IMR-90 (cell line): ENCODE results near the gene MAGI2. TPM values are rescaled to one million over a fixed set of nuclear protein-coding genes. Genes with fewer than 3 reads are reported as not detected.

Experiments
- ATAC-seq: fragments of 200-7000 bp; cut with Tn5 transposase; 2 replicates; pipeline ENCODE4 v1.9.1; 2020; ENCODE audit warnings: low read depth, mild to moderate bottlenecking, moderate library complexity
- BruUV-seq: library from RNA; stranded (reverse); fragments of 400-500 nt; replicated peaks from 2 replicates; lab custom pipeline; 2021; lab: Mats Ljungman, UMichigan
- CTCF ChIA-PET: fragments of 300-600 bp; formaldehyde crosslinking; extraction: SDS; loops from one replicate; lab custom pipeline; 2021; ENCODE audit warnings: antibody characterized with exemption; lab: Yijun Ruan, JAX
- POLR2A ChIA-PET: fragments of 300-600 bp; sonication (Branson Sonifier 250); formaldehyde crosslinking; loops from one replicate; lab custom pipeline; 2022; ENCODE audit warnings: antibody characterized with exemption; ENCODE audit not compliant: unreplicated experiment; lab: Charles Lee
- DNase-seq: peaks from one replicate; pipeline ENCODE4 v3.0.0; 2013
- H2AFZ ChIP-seq: replicated peaks from 2 replicates; pipeline ENCODE3; 2013; ENCODE audit warnings: low read length, mild to moderate bottlenecking; ENCODE audit not compliant: poor library complexity
- H2AK5ac ChIP-seq: 2 replicates; pipeline ENCODE4 v1.6.1; 2013; ENCODE audit warnings: low read depth, low read length, inconsistent platforms
- H2AK9ac ChIP-seq: replicated peaks from 2 replicates; pipeline ENCODE3; 2013; ENCODE audit warnings: mild to moderate bottlenecking, low read depth, low read length, moderate library complexity; ENCODE audit not compliant: poor library complexity
- H2BK120ac ChIP-seq: 2 replicates; pipeline ENCODE4 v1.6.1; 2013; ENCODE audit warnings: low read depth, low read length, inconsistent platforms
- H2BK15ac ChIP-seq: 3 replicates; pipeline ENCODE4 v1.6.1; 2013; ENCODE audit warnings: low read depth, low read length, inconsistent platforms
- H2BK20ac ChIP-seq: 2 replicates; pipeline ENCODE4 v1.6.1; 2013; ENCODE audit warnings: low read depth, mild to moderate bottlenecking, inconsistent platforms, low read length, moderate library complexity
- H2BK5ac ChIP-seq: 2 replicates; pipeline ENCODE4 v1.6.1; 2013; ENCODE audit warnings: mild to moderate bottlenecking, low read depth, low read length, inconsistent platforms; ENCODE audit not compliant: poor library complexity, severe bottlenecking
- H3K14ac ChIP-seq: replicated peaks from 2 replicates; pipeline ENCODE4 v1.6.1; 2013; ENCODE audit warnings: low read depth, low read length, inconsistent platforms
- H3K18ac ChIP-seq: 2 replicates; pipeline ENCODE4 v1.6.1; 2013; ENCODE audit warnings: low read depth, low read length, control low read depth
- H3K23ac ChIP-seq: 2 replicates; pipeline ENCODE4 v1.6.1; 2013; ENCODE audit warnings: low read depth, low read length, inconsistent platforms
- H3K27ac ChIP-seq: 2 replicates; pipeline ENCODE4 v1.5.1; 2013; ENCODE audit warnings: mild to moderate bottlenecking, control low read depth, low read length; ENCODE audit not compliant: insufficient read depth
- H3K27me3 ChIP-seq: 2 replicates; pipeline ENCODE4 v1.6.1; 2013; ENCODE audit warnings: low read length; ENCODE audit not compliant: control insufficient read depth, insufficient read depth
- H3K36me3 ChIP-seq: 2 replicates; pipeline ENCODE4 v1.6.1; 2013; ENCODE audit warnings: low read length, mixed read lengths; ENCODE audit not compliant: control insufficient read depth, insufficient read depth
- H3K4ac ChIP-seq: 2 replicates; pipeline ENCODE4 v1.6.1; 2013; ENCODE audit warnings: low read depth, low read length, inconsistent platforms
- H3K4me1 ChIP-seq: 2 replicates; pipeline ENCODE4 v1.6.1; 2013; ENCODE audit warnings: low read length, mixed read lengths; ENCODE audit not compliant: control insufficient read depth, insufficient read depth
- H3K4me2 ChIP-seq: 2 replicates; pipeline ENCODE4 v1.6.1; 2013; ENCODE audit warnings: low read depth, mild to moderate bottlenecking, control low read depth, low read length, moderate library complexity
- H3K4me3 ChIP-seq: 2 replicates; pipeline ENCODE4 v1.5.1; 2013; ENCODE audit warnings: low read depth, mild to moderate bottlenecking, control low read depth, low read length, moderate library complexity; ENCODE audit not compliant: insufficient read depth
- H3K56ac ChIP-seq: 2 replicates; pipeline ENCODE4 v1.6.1; 2013; ENCODE audit warnings: low read length, inconsistent platforms; ENCODE audit not compliant: insufficient read depth; ENCODE audit errors: extremely low read depth
- H3K79me1 ChIP-seq, 2 experiments: 2 replicates each; pipeline ENCODE4 v1.6.1; 2013; ENCODE audit warnings: low read length in 2 of 2, inconsistent platforms in 1 of 2, low read depth in 1 of 2
- H3K9ac ChIP-seq: 2 replicates; pipeline ENCODE4 v1.6.1; 2013; ENCODE audit warnings: low read depth, low read length, control low read depth
- H3K9me1 ChIP-seq: 2 replicates; pipeline ENCODE4 v1.6.1; 2013; ENCODE audit warnings: low read length, inconsistent platforms; ENCODE audit not compliant: insufficient read depth
- H3K9me3 ChIP-seq: 2 replicates; pipeline ENCODE4 v1.6.1; 2013; ENCODE audit warnings: low read length; ENCODE audit not compliant: control insufficient read depth, insufficient read depth
- H4K20me1 ChIP-seq: 2 replicates; pipeline ENCODE4 v1.6.1; 2013; ENCODE audit warnings: low read length, inconsistent platforms; ENCODE audit not compliant: insufficient read depth
- H4K5ac ChIP-seq: 2 replicates; pipeline ENCODE4 v1.6.1; 2013; ENCODE audit warnings: mild to moderate bottlenecking, low read depth, low read length, control low read depth
- H4K8ac ChIP-seq, 2 experiments: 2 replicates each; pipeline ENCODE4 v1.6.1; 2013; ENCODE audit warnings: low read depth in 2 of 2, low read length in 2 of 2, control low read depth in 1 of 2, inconsistent platforms in 1 of 2
- H4K91ac ChIP-seq: 2 replicates; pipeline ENCODE4 v1.6.1; 2013; ENCODE audit warnings: low read depth, low read length, inconsistent platforms; ENCODE audit not compliant: insufficient read depth
- BHLHE40 ChIP-seq: fragments of 150-350 bp; IDR thresholded peaks from 2 replicates; pipeline ENCODE4 v1.6.1; 2016; ENCODE audit warnings: mild to moderate bottlenecking, low read depth, low read length
- CHD1 ChIP-seq: IDR thresholded peaks from 2 replicates; pipeline ENCODE4 v1.6.1; 2012; ENCODE audit warnings: low read depth, low read length, improper control_type of control experiment
- MAFK ChIP-seq: IDR thresholded peaks from 2 replicates; pipeline ENCODE4 v1.6.1; 2012; ENCODE audit warnings: low read depth, low read length, improper control_type of control experiment
- MAZ ChIP-seq: IDR thresholded peaks from 2 replicates; pipeline ENCODE4 v1.6.1; 2012; ENCODE audit warnings: low read depth, mild to moderate bottlenecking, low read length, improper control_type of control experiment, moderate library complexity, borderline replicate concordance
- MXI1 ChIP-seq: IDR thresholded peaks from 2 replicates; pipeline ENCODE4 v1.6.1; 2012; ENCODE audit warnings: low read depth, mild to moderate bottlenecking, low read length, moderate library complexity, borderline replicate concordance
- NFE2L2 ChIP-seq: fragments of 150-350 bp; IDR thresholded peaks from 2 replicates; pipeline ENCODE4 v1.6.1; 2016; ENCODE audit warnings: low read depth, mild to moderate bottlenecking, low read length
- POLR2A ChIP-seq: IDR thresholded peaks from 2 replicates; pipeline ENCODE4 v1.6.1; 2012; ENCODE audit warnings: mild to moderate bottlenecking, low read depth, low read length
- RFX5 ChIP-seq: IDR thresholded peaks from 2 replicates; pipeline ENCODE4 v1.8.0; 2012; ENCODE audit warnings: low read depth, mild to moderate bottlenecking, low read length, moderate library complexity
- USF2 ChIP-seq: fragments of 150-350 bp; IDR thresholded peaks from 2 replicates; pipeline ENCODE4 v1.6.1; 2017; ENCODE audit warnings: mild to moderate bottlenecking, antibody characterized with exemption, low read length, low read depth
- WGBS, 2 experiments: methylation state at CpG; one replicate each; pipeline versions ENCODE4 v1.1.5 to v1.1.7; 2013; ENCODE audit warnings: missing lambda C conversion rate in 2 of 2; ENCODE audit not compliant: insufficient read length in 1 of 2; ENCODE audit errors: extremely low coverage in 2 of 2; 5-methylcytosine and 5-hydroxymethylcytosine counted together
- dilution Hi-C: fragments of 300-500 bp; cut with HindIII; formaldehyde crosslinking; loops from one replicate; pipeline ENCODE4 v1.14.3; 2018; ENCODE audit warnings: low sequenced_read_pairs; ENCODE audit not compliant: unreplicated experiment
- in situ Hi-C: fragments of 300-500 bp; cut with MboI; formaldehyde crosslinking; loops from 3 replicates; pipeline ENCODE4 v1.14.3; 2019; ENCODE audit warnings: low sequenced_read_pairs, inconsistent platforms, mixed read lengths
- intact Hi-C: fragments of 100-400 bp; cut with micrococcal nuclease; formaldehyde crosslinking; loops from 2 replicates; pipeline ENCODE4 v1.10.0; 2022
- polyA plus RNA-seq, 3 experiments: library from polyadenylated mRNA; depleted of rRNA; stranded (reverse); fragments of >200 nt; gene quantifications; 2 replicates each; pipeline ENCODE4 v1.2.3, GENCODE V29; 2012; ENCODE audit warnings: low replicate concordance in 1 of 3
- total RNA-seq: library from RNA; depleted of rRNA; stranded (reverse); fragments of >200 nt; gene quantifications from 2 replicates; pipeline ENCODE4 v1.2.3, GENCODE V29; 2012
- TF ChIP-seq, protein P1 (sequence below): conservative IDR thresholded peaks from 2 replicates; pipeline ENCODE4 v1.5.1; 2012; ENCODE audit warnings: mild to moderate bottlenecking, low read depth, low read length, improper control_type of control experiment

MAGI2 gene
- total and polyA plus RNA-seq, 2 of the 4 experiments (the other 2 are of a cell fraction): 2.5 to 17.9 TPM

- no peak for ATAC-seq
- TF ChIP-seq MAZ: no peak
- TF ChIP-seq USF2: no peak
- TF ChIP-seq CHD1: no peak
- TF ChIP-seq, protein P1, sequence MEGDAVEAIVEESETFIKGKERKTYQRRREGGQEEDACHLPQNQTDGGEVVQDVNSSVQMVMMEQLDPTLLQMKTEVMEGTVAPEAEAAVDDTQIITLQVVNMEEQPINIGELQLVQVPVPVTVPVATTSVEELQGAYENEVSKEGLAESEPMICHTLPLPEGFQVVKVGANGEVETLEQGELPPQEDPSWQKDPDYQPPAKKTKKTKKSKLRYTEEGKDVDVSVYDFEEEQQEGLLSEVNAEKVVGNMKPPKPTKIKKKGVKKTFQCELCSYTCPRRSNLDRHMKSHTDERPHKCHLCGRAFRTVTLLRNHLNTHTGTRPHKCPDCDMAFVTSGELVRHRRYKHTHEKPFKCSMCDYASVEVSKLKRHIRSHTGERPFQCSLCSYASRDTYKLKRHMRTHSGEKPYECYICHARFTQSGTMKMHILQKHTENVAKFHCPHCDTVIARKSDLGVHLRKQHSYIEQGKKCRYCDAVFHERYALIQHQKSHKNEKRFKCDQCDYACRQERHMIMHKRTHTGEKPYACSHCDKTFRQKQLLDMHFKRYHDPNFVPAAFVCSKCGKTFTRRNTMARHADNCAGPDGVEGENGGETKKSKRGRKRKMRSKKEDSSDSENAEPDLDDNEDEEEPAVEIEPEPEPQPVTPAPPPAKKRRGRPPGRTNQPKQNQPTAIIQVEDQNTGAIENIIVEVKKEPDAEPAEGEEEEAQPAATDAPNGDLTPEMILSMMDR: no peak
- no peak for TF ChIP-seq BHLHE40
- peak; percentile 28; the same call in 1 of the 2 replicates for TF ChIP-seq MAFK
- TF ChIP-seq POLR2A: no peak
- peak; percentile 86 for TF ChIP-seq NFE2L2
- TF ChIP-seq RFX5: no peak
- TF ChIP-seq MXI1: no peak
These were observed 848.3 kb downstream of the MAGI2 start for GRCh38 chr7:78605119-78605518.

More at GRCh38 chr7:78605119-78605518, 848.3 kb downstream of the MAGI2 start:
- H4K91ac ChIP-seq: no peak overlapping the region
- ChIA-PET POLR2A (no interaction called here), CTCF (interaction anchor here (0.5 kb wide), 1 partner anchor 634 kb away, joined by 3 read pairs; no protein-coding TSS in a partner anchor)
- H4K8ac ChIP-seq: no peak overlapping the region
- no peaks in the 10 kb centered on the region for H3K27me3 ChIP-seq
- no peak overlapping the region for H3K4me3 ChIP-seq
- H3K4me2 ChIP-seq: no peak overlapping the region
- H3K18ac ChIP-seq: no peak overlapping the region
- no peaks in the 10 kb centered on the region for H4K20me1 ChIP-seq
- no peaks in the 10 kb centered on the region for H3K79me1 ChIP-seq
- no CpG with 5 or more reads among the region's 1 CpG for WGBS, 2 experiments
- no peaks in the 10 kb centered on the region for H3K36me3 ChIP-seq
- no TSS peak for BruUV-seq
- no peak overlapping the region for H2AK5ac ChIP-seq
- no peak overlapping the region for H2BK120ac ChIP-seq
- H3K9me1 ChIP-seq: no peaks in the 10 kb centered on the region
- no peak overlapping the region for H3K56ac ChIP-seq
- H2BK15ac ChIP-seq: no peak overlapping the region
- dilution Hi-C loops (no loop called here), intact Hi-C loops (no loop called here), in situ Hi-C loops (no loop called here)
- no peaks in the 10 kb centered on the region; the same call in 1 of the 2 replicates for H3K4me1 ChIP-seq
- no peak overlapping the region for H4K5ac ChIP-seq
- no peak overlapping the region for H2BK5ac ChIP-seq
- no peak overlapping the region for H2AK9ac ChIP-seq
- DNase-seq: peak; percentile 35
- H2BK20ac ChIP-seq: peak overlapping the region; percentile 69; the same call in 1 of the 2 replicates
- no peak overlapping the region for H3K14ac ChIP-seq
- H3K27ac ChIP-seq: no peak overlapping the region
- H3K9me3 ChIP-seq: no peaks in the 10 kb centered on the region
- no peak overlapping the region for H3K9ac ChIP-seq
- no peak overlapping the region for H3K23ac ChIP-seq
- H2AFZ ChIP-seq: no peak overlapping the region
- H3K4ac ChIP-seq: no peak overlapping the region
